ENCODE measurements around the gene RAP1GDS1.

- TF ChIP-seq EZH2 (IDR thresholded peaks at IDR 0.05; ENCODE audit: borderline replicate concordance, low read depth, low read length, severe bottlenecking), result no peak
- no peak for TF ChIP-seq CTCF (IDR thresholded peaks at IDR 0.05; ENCODE audit: borderline replicate concordance, extremely low read depth, low read length, poor library complexity, severe bottlenecking)
Measured at GRCh38 chr4:98490251-98490650, 229.1 kb downstream of the RAP1GDS1 start.

All from DND-41 (cell line).